Left ventricle myocardium inferior (tissue), 1 donor: ENCODE data around the gene IRF5. TPM values are rescaled to one million over a fixed set of nuclear protein-coding genes. Genes with fewer than 3 reads are reported as not detected.

ENCODE experiments used
- DNase-seq: peaks from one replicate; pipeline ENCODE4 v3.0.0-alpha.2; 2020
- H3K27ac ChIP-seq: fragments of 200-600 bp; replicated peaks from 2 replicates; pipeline ENCODE4 v1.8.0; 2021
- H3K27me3 ChIP-seq: fragments of 200-600 bp; 2 replicates; pipeline ENCODE4 v1.8.0; 2021; ENCODE audit warnings: low read depth
- H3K36me3 ChIP-seq: fragments of 200-600 bp; 2 replicates; pipeline ENCODE4 v1.8.0; 2021
- H3K4me1 ChIP-seq: fragments of 200-600 bp; 2 replicates; pipeline ENCODE4 v1.8.0; 2021
- H3K4me3 ChIP-seq: fragments of 200-600 bp; 2 replicates; pipeline ENCODE4 v1.8.0; 2021; ENCODE audit warnings: mild to moderate bottlenecking, moderate library complexity
- H3K9me3 ChIP-seq: fragments of 200-600 bp; replicated peaks from 2 replicates; pipeline ENCODE4 v1.8.0; 2021
- intact Hi-C: fragments of 100-400 bp; cut with micrococcal nuclease; formaldehyde crosslinking; loops from one replicate; pipeline ENCODE4 v1.11.0; 2022
- total RNA-seq: library from RNA; stranded (reverse); fragmentation: NEBNext Ultra II Directional; extraction: Animal tissue kit (Norgen Biotek cat#: 25700); gene quantifications from one replicate; pipeline ENCODE4 v1.2.1, GENCODE V29; 2021
- TF ChIP-seq, protein P1 (sequence below): fragments of 200-600 bp; IDR thresholded peaks from 2 replicates; pipeline ENCODE4 v1.8.0; 2021; ENCODE audit warnings: antibody characterized with exemption, mild to moderate bottlenecking, borderline replicate concordance
- donor health status: DM: no; HTN: yes; CAD: no; lungs with severe emphysema.

Gene IRF5
- total RNA-seq, 1 donor from 2014 or later = 2.2 TPM

DNA sequence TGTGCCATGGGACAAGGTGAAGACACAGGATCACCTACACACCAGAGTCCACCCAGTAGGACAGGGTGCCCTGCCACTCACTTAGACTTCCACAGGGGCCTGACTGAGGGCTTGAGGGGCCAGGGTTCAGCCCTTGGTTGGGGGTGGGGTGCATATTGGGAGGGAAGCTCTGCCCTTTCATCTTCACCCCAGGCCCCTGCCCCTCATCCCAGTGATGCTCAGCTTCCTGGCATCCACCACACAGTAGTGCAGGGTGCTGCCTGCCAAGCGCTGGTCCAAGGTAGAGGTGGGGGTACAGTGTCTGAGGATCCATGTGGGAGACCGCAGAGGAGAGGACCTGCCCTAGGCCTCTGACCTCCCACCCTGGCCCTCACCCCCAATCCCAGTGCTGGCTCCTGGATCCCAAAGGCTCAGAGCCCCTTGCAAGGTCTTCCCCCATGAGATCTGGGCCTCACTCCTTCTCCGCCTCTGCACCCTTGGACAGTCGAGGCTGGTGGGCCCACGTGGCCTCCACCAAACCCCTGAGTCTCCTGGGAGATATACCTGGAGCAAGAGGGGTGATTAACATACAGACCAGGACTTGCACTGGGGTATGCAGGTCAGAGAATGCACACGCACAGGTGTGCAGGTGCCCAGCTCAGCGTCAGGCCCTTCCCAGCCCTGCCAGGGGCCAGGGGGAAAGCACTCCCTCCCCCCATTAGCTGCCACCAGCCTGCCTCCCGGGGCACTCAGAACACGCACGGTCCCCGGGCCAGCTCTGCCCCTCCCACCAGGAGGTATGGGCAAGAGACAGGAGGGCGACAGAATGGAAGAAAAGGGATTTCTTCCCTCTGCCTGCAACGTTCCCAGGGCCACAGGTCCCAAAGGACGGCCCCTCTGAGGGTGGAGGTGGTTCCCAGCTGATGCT lies 8.6 kb upstream of the IRF5 start:
- TF ChIP-seq, protein P1, sequence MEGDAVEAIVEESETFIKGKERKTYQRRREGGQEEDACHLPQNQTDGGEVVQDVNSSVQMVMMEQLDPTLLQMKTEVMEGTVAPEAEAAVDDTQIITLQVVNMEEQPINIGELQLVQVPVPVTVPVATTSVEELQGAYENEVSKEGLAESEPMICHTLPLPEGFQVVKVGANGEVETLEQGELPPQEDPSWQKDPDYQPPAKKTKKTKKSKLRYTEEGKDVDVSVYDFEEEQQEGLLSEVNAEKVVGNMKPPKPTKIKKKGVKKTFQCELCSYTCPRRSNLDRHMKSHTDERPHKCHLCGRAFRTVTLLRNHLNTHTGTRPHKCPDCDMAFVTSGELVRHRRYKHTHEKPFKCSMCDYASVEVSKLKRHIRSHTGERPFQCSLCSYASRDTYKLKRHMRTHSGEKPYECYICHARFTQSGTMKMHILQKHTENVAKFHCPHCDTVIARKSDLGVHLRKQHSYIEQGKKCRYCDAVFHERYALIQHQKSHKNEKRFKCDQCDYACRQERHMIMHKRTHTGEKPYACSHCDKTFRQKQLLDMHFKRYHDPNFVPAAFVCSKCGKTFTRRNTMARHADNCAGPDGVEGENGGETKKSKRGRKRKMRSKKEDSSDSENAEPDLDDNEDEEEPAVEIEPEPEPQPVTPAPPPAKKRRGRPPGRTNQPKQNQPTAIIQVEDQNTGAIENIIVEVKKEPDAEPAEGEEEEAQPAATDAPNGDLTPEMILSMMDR = no peak
- H3K36me3 ChIP-seq = no peaks in the 10 kb centered on the region
- DNase-seq = no peak
- H3K4me1 ChIP-seq = no peaks in the 10 kb centered on the region
- H3K9me3 ChIP-seq = no peaks in the 10 kb centered on the region
- H3K4me3 ChIP-seq = no peak overlapping the region
- no peak overlapping the region for H3K27ac ChIP-seq
- intact Hi-C loops = no loop called here
- peaks cover 72% of the 10 kb centered on the region for H3K27me3 ChIP-seq

- Histone ChIP-seq H3K9me3 (no peaks in the 10 kb centered on the region), H3K27ac (no peak overlapping the region), H3K36me3 (no peaks in the 10 kb centered on the region), H3K27me3 (peaks cover 88% of the 10 kb centered on the region), H3K4me3 (no peak overlapping the region), H3K4me1 (no peaks in the 10 kb centered on the region)
- intact Hi-C loops = no loop called here
- TF ChIP-seq, protein P1 = no peak
- no peak for DNase-seq
These were observed 6.4 kb upstream of the IRF5 start for GRCh38 chr7:128931190-128931798.

DNA sequence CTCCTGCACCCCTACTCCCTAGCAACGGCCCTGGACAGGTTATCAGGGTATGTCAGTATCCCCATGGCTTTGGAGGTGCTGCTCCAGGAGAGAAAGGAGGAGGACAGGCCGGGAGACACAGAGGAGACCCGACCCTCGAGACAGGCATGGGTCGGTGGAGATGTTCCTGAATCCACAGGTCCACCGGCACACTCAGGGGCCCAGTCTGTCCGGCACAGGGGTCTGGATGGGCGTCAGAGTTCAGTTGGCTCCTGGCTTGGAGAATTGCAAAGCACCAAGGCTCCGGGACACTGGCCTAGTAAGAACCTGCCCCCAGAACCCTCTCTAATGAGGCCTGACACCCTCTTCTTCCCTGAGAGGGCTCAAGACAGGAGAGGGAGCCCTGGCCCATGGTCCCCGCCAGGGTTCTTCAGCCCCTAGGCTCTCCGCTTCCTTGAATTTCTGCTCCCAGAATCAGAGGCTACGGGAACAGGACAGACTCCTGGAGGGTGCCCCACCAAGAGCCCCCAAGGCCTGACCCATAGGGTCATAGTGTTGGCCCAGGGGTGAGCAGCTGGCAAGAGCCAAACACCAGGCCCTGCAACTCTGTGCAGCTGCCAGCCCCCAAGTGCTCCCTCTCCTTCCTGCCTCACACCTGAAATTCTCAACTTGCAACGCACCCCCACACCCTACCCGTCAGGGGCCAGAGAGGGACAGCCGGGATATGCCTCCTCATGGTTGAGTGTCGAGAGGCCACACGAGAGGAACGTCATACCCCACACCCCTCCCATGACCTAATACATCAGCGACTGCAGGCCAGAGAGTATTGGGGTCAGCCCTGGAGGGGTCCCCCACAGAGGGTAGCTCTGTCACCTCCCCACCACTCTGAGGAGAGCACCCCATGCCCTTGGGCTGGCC lies 5.5 kb upstream of the IRF5 start:
- Histone ChIP-seq H3K36me3 (no peaks in the 10 kb centered on the region), H3K27ac (no peak overlapping the region), H3K4me3 (no peak overlapping the region), H3K9me3 (no peaks in the 10 kb centered on the region), H3K4me1 (no peaks in the 10 kb centered on the region), H3K27me3 (peaks cover 93% of the 10 kb centered on the region)
- TF ChIP-seq, protein P1 = no peak
- no peak for DNase-seq
- intact Hi-C loops = no loop called here

- TF ChIP-seq, protein P1 = no peak
- H3K4me1 ChIP-seq = peaks cover 5% of the 10 kb centered on the region
- H3K27me3 ChIP-seq = peaks cover 94% of the 10 kb centered on the region
- no peak overlapping the region for H3K27ac ChIP-seq
- no peaks in the 10 kb centered on the region for H3K9me3 ChIP-seq
- H3K4me3 ChIP-seq = no peak overlapping the region
- intact Hi-C loops = no loop called here
- no peaks in the 10 kb centered on the region for H3K36me3 ChIP-seq
- DNase-seq = no peak
These were observed 4.9 kb upstream of the IRF5 start for GRCh38 chr7:128932862-128933179.

DNA sequence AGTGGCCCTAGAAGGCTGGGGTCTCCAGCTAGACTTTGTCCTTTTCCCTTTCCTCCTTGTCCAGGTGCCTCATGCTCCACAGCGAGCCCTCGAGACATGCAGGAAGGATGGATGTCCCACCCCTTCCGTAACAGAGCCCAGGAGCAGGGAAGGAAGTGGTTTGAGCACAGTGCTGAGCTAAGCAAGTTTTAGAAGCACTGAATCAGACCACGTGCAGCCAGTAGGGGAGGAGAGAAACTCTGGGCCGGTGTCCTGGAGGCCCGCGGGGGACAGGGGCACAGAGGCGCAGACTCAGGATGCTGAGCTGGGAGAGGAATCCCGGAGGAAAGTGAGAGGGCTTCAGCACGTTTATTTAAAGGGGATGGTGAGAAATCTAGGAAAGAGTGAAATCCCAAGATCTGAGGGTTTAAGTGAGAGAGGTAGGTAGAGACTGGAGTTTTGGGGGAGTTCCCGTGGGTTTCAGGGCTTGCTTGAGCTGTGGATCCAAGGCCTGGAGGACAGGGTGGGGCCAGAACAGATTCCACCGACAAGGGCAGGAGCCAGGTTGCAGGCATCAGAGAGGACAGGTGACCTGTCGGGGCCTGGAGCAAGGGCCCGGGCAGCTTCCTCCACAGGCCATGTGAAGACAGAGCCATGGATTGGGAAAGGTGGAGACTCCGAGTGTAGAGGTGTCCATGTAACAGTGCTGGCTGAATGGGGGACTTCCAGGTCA lies 4.4 kb upstream of the IRF5 start:
- H3K4me1 ChIP-seq = peaks cover 10% of the 10 kb centered on the region
- H3K36me3 ChIP-seq = no peaks in the 10 kb centered on the region
- H3K9me3 ChIP-seq = no peaks in the 10 kb centered on the region
- no peak for DNase-seq
- no peak overlapping the region for H3K4me3 ChIP-seq
- H3K27ac ChIP-seq = peak overlapping the region; percentile 14
- H3K27me3 ChIP-seq = peaks cover 94% of the 10 kb centered on the region
- intact Hi-C loops = no loop called here
- TF ChIP-seq, protein P1 = no peak
